Activated B cell treated with CpG ODN at 0.5 μM for 24 hours (primary cell): Measurements from ENCODE around the gene PCDHA7. TPM values are rescaled to one million over a fixed set of nuclear protein-coding genes. Genes with fewer than 3 reads are reported as not detected.
"Not testable (repeated sequence)": the region's sequence is repeated elsewhere in the genome, so short reads cannot be mapped to it uniquely, and the experiment has no call there.

Experiments
- ATAC-seq: fragments of 200-7000 bp; cut with Tn5 transposase; one replicate; pipeline ENCODE4 v1.10.0; 2021; ENCODE audit warnings: low read depth, mild to moderate bottlenecking, moderate library complexity
- CTCF ChIA-PET: fragments of 350-600 bp; sonication (Branson Sonifier 250); formaldehyde crosslinking; loops from one replicate; lab custom pipeline; 2021; ENCODE audit warnings: antibody characterized with exemption; lab: Charles Lee
- POLR2A ChIA-PET: fragments of 350-600 bp; sonication (Branson Sonifier 250); formaldehyde crosslinking; loops from one replicate; lab custom pipeline; 2021; ENCODE audit warnings: antibody characterized with exemption; lab: Charles Lee
- DNase-seq: peaks from one replicate; pipeline ENCODE4 v3.0.0; 2022
- H3K27ac Mint-ChIP-seq: one replicate; pipeline ENCODE4 v1.8.0; 2020; ENCODE audit warnings: mixed read lengths
- H3K27me3 Mint-ChIP-seq: one replicate; pipeline ENCODE4 v1.8.0; 2021; ENCODE audit warnings: mixed read lengths
- H3K36me3 Mint-ChIP-seq: one replicate; pipeline ENCODE4 v1.8.0; 2021; ENCODE audit warnings: low read depth, mixed read lengths
- H3K4me1 Mint-ChIP-seq: one replicate; pipeline ENCODE4 v1.8.0; 2021; ENCODE audit warnings: mixed read lengths
- H3K4me3 Mint-ChIP-seq: one replicate; pipeline ENCODE4 v1.8.0; 2020; ENCODE audit warnings: mild to moderate bottlenecking, mixed read lengths
- H3K9me3 Mint-ChIP-seq: one replicate; pipeline ENCODE4 v1.8.0; 2020; ENCODE audit warnings: mixed read lengths
- CTCF ChIP-seq: fragments of 200-600 bp; IDR thresholded peaks from one replicate; pipeline ENCODE4 v1.8.0; 2022; ENCODE audit warnings: antibody characterized with exemption, mild to moderate bottlenecking
- intact Hi-C: fragments of 100-400 bp; cut with micrococcal nuclease; formaldehyde crosslinking; loops from one replicate; pipeline ENCODE4 v1.15.1; 2024
- total RNA-seq: library from RNA; stranded (reverse); gene quantifications from 2 replicates; pipeline ENCODE4 v1.2.3, GENCODE V29; 2022

PCDHA7 gene
- total RNA-seq, 1 donor from 2014 or later = not detected

GRCh38 chr5:140835622-140836510 lies 1.8 kb downstream of the PCDHA7 start:
- ATAC-seq (no peak), DNase-seq (no peak)
- no peak overlapping the region for H3K27ac Mint-ChIP-seq
- H3K4me3 Mint-ChIP-seq = no peak overlapping the region
- TF ChIP-seq CTCF = no peak
- H3K36me3 Mint-ChIP-seq = no peaks in the 10 kb centered on the region
- no peaks in the 10 kb centered on the region for H3K4me1 Mint-ChIP-seq
- H3K27me3 Mint-ChIP-seq = peaks cover 16% of the 10 kb centered on the region
- ChIA-PET CTCF (no interaction called here), POLR2A (no interaction called here)
- peaks cover 4% of the 10 kb centered on the region for H3K9me3 Mint-ChIP-seq
- intact Hi-C loops = no loop called here

GRCh38 chr5:140840978-140841962 lies 7.2 kb downstream of the PCDHA7 start, which contains the start of gene PCDHA8:
Gene PCDHA8, plus strand, starts transcription at chr5:140841187. Its CDS starts 135 bp downstream, at chr5:140841322.
- H3K27me3 Mint-ChIP-seq = peaks cover 2% of the 10 kb centered on the region
- peaks cover 4% of the 10 kb centered on the region for H3K9me3 Mint-ChIP-seq
- CTCF ChIA-PET = interaction anchor here (1.1 kb wide), 1 partner anchor 18 kb away, joined by 4 read pairs; no protein-coding TSS in a partner anchor
- TF ChIP-seq CTCF = no peak
- no peak for DNase-seq
- H3K36me3 Mint-ChIP-seq = no peaks in the 10 kb centered on the region
- H3K4me3 Mint-ChIP-seq = no peak within 1 kb of the TSS
- POLR2A ChIA-PET = no interaction called here
- ATAC-seq = no peak
- intact Hi-C loops = no loop called here
- H3K4me1 Mint-ChIP-seq = no peaks in the 10 kb centered on the region
- H3K27ac Mint-ChIP-seq = no peak within 1 kb of the TSS

GRCh38 chr5:140842798-140843733 lies 9.0 kb downstream of the PCDHA7 start:
- ChIA-PET CTCF (no interaction called here), POLR2A (no interaction called here)
- Mint-ChIP-seq H3K27ac (no peak overlapping the region), H3K9me3 (peaks cover 4% of the 10 kb centered on the region), H3K27me3 (peaks cover 2% of the 10 kb centered on the region), H3K4me3 (no peak overlapping the region), H3K36me3 (no peaks in the 10 kb centered on the region), H3K4me1 (no peaks in the 10 kb centered on the region)
- ATAC-seq (no peak), DNase-seq (no peak)
- TF ChIP-seq CTCF = no peak
- intact Hi-C loops = no loop called here

- H3K36me3 Mint-ChIP-seq, intact Hi-C loops, H3K27ac Mint-ChIP-seq, ATAC-seq, POLR2A ChIA-PET, H3K4me3 Mint-ChIP-seq, H3K4me1 Mint-ChIP-seq, DNase-seq, CTCF ChIA-PET, H3K9me3 Mint-ChIP-seq, H3K27me3 Mint-ChIP-seq: not testable (repeated sequence)
These were observed 14.4 kb downstream of the PCDHA7 start, which contains the start of gene PCDHA9 for GRCh38 chr5:140848139-140849102. Gene PCDHA9, plus strand, starts transcription at chr5:140848382. Its CDS starts 114 bp downstream, at chr5:140848496.

- H3K9me3 Mint-ChIP-seq, H3K4me3 Mint-ChIP-seq: not testable (repeated sequence)
These were observed 16.0 kb downstream of the PCDHA7 start for GRCh38 chr5:140849831-140850634.

More at GRCh38 chr5:140849831-140850634, 16.0 kb downstream of the PCDHA7 start:
- H3K36me3 Mint-ChIP-seq, DNase-seq, intact Hi-C loops, CTCF ChIA-PET, ATAC-seq, POLR2A ChIA-PET, H3K4me1 Mint-ChIP-seq, H3K27me3 Mint-ChIP-seq, H3K27ac Mint-ChIP-seq: not testable (repeated sequence)
